ENCODE measurements around the gene TXNDC5. TPM values are rescaled to one million over a fixed set of nuclear protein-coding genes. Genes with fewer than 3 reads are reported as not detected.
A peak's percentile ranks its signal among the peaks of the same experiment; 100 is the strongest.

TXNDC5 gene
- total and polyA plus RNA-seq, 2 donors (not counting 3 experiments of a cell fraction or from before 2014, with no cell fraction given), result 1,665 to 2,629 TPM

- H3K36me3 ChIP-seq (ENCODE audit: control insufficient read depth in 2 of 2, extremely low read depth in 1 of 2, insufficient read depth in 2 of 2, low read length in 2 of 2), result peaks cover 61 to 68% of the 10 kb centered on the region in 2 experiments
- H3K4me3 ChIP-seq (replicated peaks in 1 of 3; ENCODE audit: insufficient read depth in 1 of 3, low read depth in 1 of 3, low read length in 3 of 3), result no peak overlapping the region
- TF ChIP-seq POLR2AphosphoS5 (IDR thresholded peaks at IDR 0.05; ENCODE audit: insufficient read depth, low read depth, low read length) (peak; percentile 7), MYC (IDR thresholded peaks at IDR 0.05; ENCODE audit: low read depth, low read length) (no peak), POLR2A (IDR thresholded peaks at IDR 0.05; ENCODE audit: low read depth, low read length) (peak; percentile 0)
- no peak overlapping the region for H2AFZ ChIP-seq (ENCODE audit: low read depth, low read length)
- H3K27ac ChIP-seq (ENCODE audit: insufficient read depth, low read depth, low read length), result no peak overlapping the region
- H3K9me1 ChIP-seq (replicated peaks; ENCODE audit: control insufficient read depth, extremely low read depth, insufficient read depth, low read length), result no peaks in the 10 kb centered on the region
- BruUV-seq (replicated peaks), result no TSS peak
- H3K4me1 ChIP-seq (ENCODE audit: control insufficient read depth, extremely low read depth, insufficient read depth, low read length), result peaks cover 14% of the 10 kb centered on the region
- intact Hi-C loops (cut with micrococcal nuclease) (no loop called here), dilution Hi-C loops (cut with MboI; ENCODE audit: extremely low pct_ligation_motif_present, low sequenced_read_pairs) (loop anchor here (25.0 kb wide), 1 partner anchor 132 kb away; no protein-coding TSS in a partner anchor)
- H4K20me1 ChIP-seq (replicated peaks; ENCODE audit: control insufficient read depth, extremely low read depth, insufficient read depth, low read length), result peaks cover 2% of the 10 kb centered on the region
- peaks cover 8% of the 10 kb centered on the region for H3K79me2 ChIP-seq (ENCODE audit: control insufficient read depth, insufficient read depth, low read length)
- POLR2A ChIA-PET, result no interaction called here
- DNase-seq (ENCODE audit: low read depth, low spot score) (peak; percentile 60), FAIRE-seq (no peak)
- H3K9ac ChIP-seq (replicated peaks; ENCODE audit: extremely low read depth, insufficient read depth, low read length), result no peak overlapping the region
- CTCF ChIA-PET, result interaction anchor here (1.0 to 3.9 kb wide), 5 partner anchors 112 to 157 kb away, joined by 3 to 17 read pairs (median 4); no protein-coding TSS in a partner anchor
- no peaks in the 10 kb centered on the region for H3K27me3 ChIP-seq (ENCODE audit: control insufficient read depth in 2 of 2, insufficient read depth in 2 of 2, low read length in 2 of 2)
- no peaks in the 10 kb centered on the region for H3K9me3 ChIP-seq (replicated peaks; ENCODE audit: control insufficient read depth, insufficient read depth, low read length)
- no peak overlapping the region for H3K4me2 ChIP-seq (ENCODE audit: insufficient read depth, low read length)
These were observed 30.4 kb downstream of the TXNDC5 start for GRCh38 chr6:7879980-7880717.

DNA sequence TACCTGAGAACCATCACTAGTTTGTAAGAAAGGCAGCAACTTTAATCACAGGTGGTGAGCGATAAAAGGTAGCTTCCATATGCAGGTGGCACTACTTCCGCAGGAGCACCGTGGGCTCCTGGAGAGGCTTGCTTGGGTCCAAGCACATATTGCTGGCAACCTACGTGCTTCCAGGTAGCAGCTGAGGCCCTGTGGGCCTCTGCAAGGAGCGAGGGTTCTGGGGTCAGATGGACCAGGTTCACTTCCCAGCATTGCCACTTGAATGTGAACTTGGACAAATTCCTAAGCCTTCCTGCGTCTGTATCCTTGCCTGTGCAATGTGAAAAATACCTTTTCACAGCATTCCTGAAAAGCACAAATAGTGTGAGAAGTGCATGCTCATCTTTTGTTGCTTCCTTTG lies 31.0 kb downstream of the TXNDC5 start:
- FAIRE-seq, result no peak
- intact Hi-C loops (cut with micrococcal nuclease) (no loop called here), dilution Hi-C loops (cut with MboI; ENCODE audit: extremely low pct_ligation_motif_present, low sequenced_read_pairs) (loop anchor here (25.0 kb wide), 1 partner anchor 133 kb away; no protein-coding TSS in a partner anchor)
- H3K27me3 ChIP-seq (ENCODE audit: control insufficient read depth in 2 of 2, insufficient read depth in 2 of 2, low read length in 2 of 2), result no peaks in the 10 kb centered on the region
- H3K9ac ChIP-seq (replicated peaks; ENCODE audit: extremely low read depth, insufficient read depth, low read length), result no peak overlapping the region
- peaks cover 57 to 65% of the 10 kb centered on the region in 2 experiments for H3K36me3 ChIP-seq (ENCODE audit: control insufficient read depth in 2 of 2, extremely low read depth in 1 of 2, insufficient read depth in 2 of 2, low read length in 2 of 2)
- BruUV-seq (replicated peaks), result no TSS peak
- H3K79me2 ChIP-seq (ENCODE audit: control insufficient read depth, insufficient read depth, low read length), result peaks cover 12% of the 10 kb centered on the region
- H3K9me3 ChIP-seq (replicated peaks; ENCODE audit: control insufficient read depth, insufficient read depth, low read length), result no peaks in the 10 kb centered on the region
- ChIA-PET CTCF (interaction anchor here (0.8 to 3.9 kb wide), 6 partner anchors 113 to 180 kb away, joined by 3 to 17 read pairs (median 4); no protein-coding TSS in a partner anchor), POLR2A (no interaction called here)
- peaks cover 14% of the 10 kb centered on the region for H3K4me1 ChIP-seq (ENCODE audit: control insufficient read depth, extremely low read depth, insufficient read depth, low read length)
- peak; percentile 55 for DNase-seq (ENCODE audit: low read depth, low spot score)
- peak; percentile 10 for TF ChIP-seq POLR2AphosphoS5 (IDR thresholded peaks at IDR 0.05; ENCODE audit: insufficient read depth, low read depth, low read length)
- TF ChIP-seq POLR2A (IDR thresholded peaks at IDR 0.05; ENCODE audit: low read depth, low read length), result peak; percentile 17
- no peak for TF ChIP-seq MYC (IDR thresholded peaks at IDR 0.05; ENCODE audit: low read depth, low read length)
- no peak overlapping the region for H3K4me2 ChIP-seq (ENCODE audit: insufficient read depth, low read length)
- H3K4me3 ChIP-seq (replicated peaks in 1 of 3; ENCODE audit: insufficient read depth in 1 of 3, low read depth in 1 of 3, low read length in 3 of 3), result no peak overlapping the region
- no peak overlapping the region for H2AFZ ChIP-seq (ENCODE audit: low read depth, low read length)
- H4K20me1 ChIP-seq (replicated peaks; ENCODE audit: control insufficient read depth, extremely low read depth, insufficient read depth, low read length), result peaks cover 2% of the 10 kb centered on the region
- no peak overlapping the region for H3K27ac ChIP-seq (ENCODE audit: insufficient read depth, low read depth, low read length)
- H3K9me1 ChIP-seq (replicated peaks; ENCODE audit: control insufficient read depth, extremely low read depth, insufficient read depth, low read length), result no peaks in the 10 kb centered on the region

Measured in endothelial cell of umbilical vein (primary cell).